Measurements from ENCODE around the gene DUSP28.
A peak's percentile ranks its signal among the peaks of the same experiment; 100 is the strongest.

DUSP28 gene, protein sequence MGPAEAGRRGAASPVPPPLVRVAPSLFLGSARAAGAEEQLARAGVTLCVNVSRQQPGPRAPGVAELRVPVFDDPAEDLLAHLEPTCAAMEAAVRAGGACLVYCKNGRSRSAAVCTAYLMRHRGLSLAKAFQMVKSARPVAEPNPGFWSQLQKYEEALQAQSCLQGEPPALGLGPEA

DNA sequence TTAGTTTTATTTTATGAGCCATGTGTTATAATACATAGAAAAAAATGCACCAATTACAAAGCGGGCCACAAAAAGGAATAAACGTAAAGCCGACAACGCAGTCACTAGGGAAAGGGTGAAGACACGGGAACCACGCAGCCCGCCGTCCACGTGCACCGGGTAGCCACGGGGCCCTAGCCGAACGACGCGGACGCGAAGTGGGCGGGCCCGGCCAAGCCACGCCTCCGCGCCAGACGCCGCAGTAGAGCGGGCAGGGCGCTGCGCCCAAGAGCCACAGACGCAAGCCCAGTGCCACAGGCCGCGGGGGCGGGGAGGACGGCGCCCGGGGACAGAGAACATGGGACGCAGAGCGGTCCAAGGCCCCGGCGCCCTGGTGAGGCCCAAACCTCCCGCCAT lies at the start of gene DUSP28:
Gene DUSP28, plus strand, starts transcription at position 274 of the 396 bp plus-strand sequence. CDS start 328 bp downstream, outside the sequence.
- ChIA-PET CTCF (no interaction called here), POLR2A (interaction anchor here (0.8 to 1.4 kb wide), 5 partner anchors 9 to 43 kb away, joined by 4 to 18 read pairs (median 4); partner anchors contain the start of gene CAPN10)
- TF ChIP-seq L3MBTL2 (conservative IDR thresholded peaks at IDR 0.05) (peak; percentile 98), FOXA1 (IDR thresholded peaks at IDR 0.05) (no peak), FOXM1 (IDR thresholded peaks at IDR 0.05; ENCODE audit: borderline replicate concordance) (no peak)
- DNase-seq (ENCODE audit: extremely low spot score) = peak; percentile 88

DNA sequence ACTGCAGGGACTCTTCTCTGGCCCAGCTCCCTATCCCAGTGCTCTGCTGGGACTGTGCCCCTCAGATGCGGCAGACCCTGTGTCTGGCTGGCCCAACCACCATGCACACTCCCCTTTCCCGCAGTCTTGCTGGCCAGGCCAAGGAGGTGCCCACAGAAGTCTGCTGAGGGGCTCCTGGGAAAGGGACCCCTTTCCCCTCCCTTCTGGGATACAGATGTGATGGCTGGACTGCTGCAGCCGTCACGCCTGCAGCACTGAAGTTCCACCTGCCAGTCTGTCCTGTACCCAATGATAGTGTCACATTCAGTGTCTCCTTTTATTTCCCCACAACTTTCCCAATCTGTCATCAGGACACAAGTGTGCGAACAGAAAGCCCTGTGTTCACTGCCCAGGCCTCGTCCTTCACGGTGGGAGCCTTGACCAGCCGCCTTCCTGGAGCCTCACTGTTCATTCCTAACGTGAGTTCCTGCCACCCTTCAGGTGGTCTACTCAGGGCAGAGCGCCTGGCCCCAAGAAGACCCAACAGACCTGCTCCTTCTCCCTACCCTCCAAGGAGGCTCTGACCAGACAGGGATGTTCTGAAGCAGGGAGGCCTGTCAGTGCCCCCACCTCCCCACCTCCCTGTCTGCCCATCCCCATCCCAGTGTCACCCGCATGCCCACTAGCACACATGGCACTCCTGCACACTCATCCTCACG lies 49.5 kb upstream of the DUSP28 start:
- no peak for DNase-seq (ENCODE audit: extremely low spot score)
- ChIA-PET CTCF (no interaction called here), POLR2A (no interaction called here)
- TF ChIP-seq CTBP1 (IDR thresholded peaks at IDR 0.05; ENCODE audit: borderline replicate concordance) (no peak), ARNT (IDR thresholded peaks at IDR 0.05) (no peak), L3MBTL2 (conservative IDR thresholded peaks at IDR 0.05) (no peak), LEF1 (IDR thresholded peaks at IDR 0.05; ENCODE audit: borderline replicate concordance) (no peak), SP1 (IDR thresholded peaks at IDR 0.05) (no peak), ELF4 (IDR thresholded peaks at IDR 0.05) (no peak), HDGF (IDR thresholded peaks at IDR 0.05; ENCODE audit: borderline replicate concordance) (no peak), TARDBP (IDR thresholded peaks at IDR 0.05) (no peak)

DNA sequence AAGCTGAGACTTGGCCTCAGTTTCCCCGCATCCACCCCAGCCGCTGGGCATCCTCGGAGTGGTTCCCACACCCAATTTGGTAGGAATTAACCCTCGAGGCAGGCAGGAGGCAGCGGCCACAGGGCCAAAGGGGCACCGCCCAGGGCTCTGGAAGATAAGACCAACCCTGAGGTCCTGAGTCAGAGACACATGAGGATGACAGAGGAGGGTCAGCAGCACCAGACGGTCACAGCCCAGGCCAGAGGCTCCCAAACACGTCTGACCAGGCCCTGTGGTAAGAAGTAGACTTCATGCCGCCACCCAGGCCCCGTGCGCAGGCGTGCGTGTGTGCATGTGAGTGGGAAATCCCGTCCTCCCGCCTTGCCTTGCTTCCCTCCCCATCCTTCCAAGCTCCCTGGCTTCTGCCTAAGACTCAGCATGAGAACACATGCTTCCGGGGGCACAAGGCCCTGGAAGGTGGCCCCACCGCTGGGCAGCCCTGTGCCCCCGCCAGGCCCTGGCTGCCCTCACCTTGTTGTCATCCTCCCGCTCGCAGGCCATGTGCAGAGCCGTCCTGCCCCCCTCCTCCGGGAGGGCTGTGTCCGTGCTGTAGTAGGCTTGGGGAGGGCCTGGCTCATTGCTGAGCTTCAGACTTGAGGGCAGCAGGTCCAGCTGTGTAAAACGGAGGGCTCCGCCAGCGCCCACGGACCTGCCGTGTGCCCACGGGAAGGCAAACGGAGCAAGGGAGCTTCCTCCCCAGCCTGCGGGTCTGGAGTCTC lies 48.6 kb upstream of the DUSP28 start:
- DNase-seq (ENCODE audit: extremely low spot score) = no peak
- POLR2A ChIA-PET = no interaction called here
- CTCF ChIA-PET = no interaction called here
- TF ChIP-seq SP1 (IDR thresholded peaks at IDR 0.05) (no peak), NFRKB (IDR thresholded peaks at IDR 0.05) (no peak), SUZ12 (IDR thresholded peaks at IDR 0.05) (no peak), FOXK2 (IDR thresholded peaks at IDR 0.05) (no peak), BHLHE40 (IDR thresholded peaks at IDR 0.05; ENCODE audit: borderline replicate concordance) (no peak), ARNT (IDR thresholded peaks at IDR 0.05) (no peak), ELF4 (IDR thresholded peaks at IDR 0.05) (no peak), HDGF (IDR thresholded peaks at IDR 0.05; ENCODE audit: borderline replicate concordance) (no peak), FOXA1 (IDR thresholded peaks at IDR 0.05) (no peak)
- TF ChIP-seq, protein P1, sequence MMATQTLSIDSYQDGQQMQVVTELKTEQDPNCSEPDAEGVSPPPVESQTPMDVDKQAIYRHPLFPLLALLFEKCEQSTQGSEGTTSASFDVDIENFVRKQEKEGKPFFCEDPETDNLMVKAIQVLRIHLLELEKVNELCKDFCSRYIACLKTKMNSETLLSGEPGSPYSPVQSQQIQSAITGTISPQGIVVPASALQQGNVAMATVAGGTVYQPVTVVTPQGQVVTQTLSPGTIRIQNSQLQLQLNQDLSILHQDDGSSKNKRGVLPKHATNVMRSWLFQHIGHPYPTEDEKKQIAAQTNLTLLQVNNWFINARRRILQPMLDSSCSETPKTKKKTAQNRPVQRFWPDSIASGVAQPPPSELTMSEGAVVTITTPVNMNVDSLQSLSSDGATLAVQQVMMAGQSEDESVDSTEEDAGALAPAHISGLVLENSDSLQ (IDR thresholded peaks at IDR 0.05) = no peak

DNA sequence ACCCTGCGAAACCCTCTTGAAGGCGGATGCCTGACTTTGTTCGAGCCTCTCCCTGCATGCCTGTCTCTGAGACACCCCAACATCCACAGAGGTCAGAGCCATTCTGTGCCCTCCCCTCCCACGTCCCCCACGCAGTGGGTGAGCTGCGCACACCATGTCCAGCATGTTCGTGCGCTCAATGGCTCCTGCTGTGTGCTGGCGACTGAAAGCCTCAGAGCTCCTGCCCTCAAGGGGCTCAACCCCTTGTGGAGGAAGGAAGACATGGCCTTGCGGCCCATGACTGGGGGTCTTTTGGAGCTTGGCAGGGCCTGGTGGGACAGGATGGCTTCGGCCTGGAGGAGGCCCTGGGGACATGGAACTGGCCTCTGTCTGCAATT lies 48.1 kb upstream of the DUSP28 start:
- POLR2A ChIA-PET = no interaction called here
- DNase-seq (ENCODE audit: extremely low spot score) = no peak
- CTCF ChIA-PET = no interaction called here
- no peak for TF ChIP-seq ARNT (IDR thresholded peaks at IDR 0.05)
- TF ChIP-seq FOXM1 (IDR thresholded peaks at IDR 0.05; ENCODE audit: borderline replicate concordance) = no peak
- TF ChIP-seq L3MBTL2 (conservative IDR thresholded peaks at IDR 0.05) = no peak
- no peak for TF ChIP-seq SUZ12 (IDR thresholded peaks at IDR 0.05)
- no peak for TF ChIP-seq ZNF384 (IDR thresholded peaks at IDR 0.05)
- TF ChIP-seq TARDBP (IDR thresholded peaks at IDR 0.05) = no peak
- TF ChIP-seq HDGF (IDR thresholded peaks at IDR 0.05; ENCODE audit: borderline replicate concordance) = no peak
- no peak for TF ChIP-seq NFRKB (IDR thresholded peaks at IDR 0.05)
- no peak for TF ChIP-seq CTBP1 (IDR thresholded peaks at IDR 0.05; ENCODE audit: borderline replicate concordance)
- no peak for TF ChIP-seq FOXK2 (IDR thresholded peaks at IDR 0.05)
- TF ChIP-seq, protein P1 (IDR thresholded peaks at IDR 0.05) = no peak
- no peak for TF ChIP-seq SP1 (IDR thresholded peaks at IDR 0.05)
- TF ChIP-seq FOXA1 (IDR thresholded peaks at IDR 0.05) = no peak
- no peak for TF ChIP-seq BHLHE40 (IDR thresholded peaks at IDR 0.05; ENCODE audit: borderline replicate concordance)
- TF ChIP-seq ELF4 (IDR thresholded peaks at IDR 0.05) = no peak
- no peak for TF ChIP-seq LEF1 (IDR thresholded peaks at IDR 0.05; ENCODE audit: borderline replicate concordance)

DNA sequence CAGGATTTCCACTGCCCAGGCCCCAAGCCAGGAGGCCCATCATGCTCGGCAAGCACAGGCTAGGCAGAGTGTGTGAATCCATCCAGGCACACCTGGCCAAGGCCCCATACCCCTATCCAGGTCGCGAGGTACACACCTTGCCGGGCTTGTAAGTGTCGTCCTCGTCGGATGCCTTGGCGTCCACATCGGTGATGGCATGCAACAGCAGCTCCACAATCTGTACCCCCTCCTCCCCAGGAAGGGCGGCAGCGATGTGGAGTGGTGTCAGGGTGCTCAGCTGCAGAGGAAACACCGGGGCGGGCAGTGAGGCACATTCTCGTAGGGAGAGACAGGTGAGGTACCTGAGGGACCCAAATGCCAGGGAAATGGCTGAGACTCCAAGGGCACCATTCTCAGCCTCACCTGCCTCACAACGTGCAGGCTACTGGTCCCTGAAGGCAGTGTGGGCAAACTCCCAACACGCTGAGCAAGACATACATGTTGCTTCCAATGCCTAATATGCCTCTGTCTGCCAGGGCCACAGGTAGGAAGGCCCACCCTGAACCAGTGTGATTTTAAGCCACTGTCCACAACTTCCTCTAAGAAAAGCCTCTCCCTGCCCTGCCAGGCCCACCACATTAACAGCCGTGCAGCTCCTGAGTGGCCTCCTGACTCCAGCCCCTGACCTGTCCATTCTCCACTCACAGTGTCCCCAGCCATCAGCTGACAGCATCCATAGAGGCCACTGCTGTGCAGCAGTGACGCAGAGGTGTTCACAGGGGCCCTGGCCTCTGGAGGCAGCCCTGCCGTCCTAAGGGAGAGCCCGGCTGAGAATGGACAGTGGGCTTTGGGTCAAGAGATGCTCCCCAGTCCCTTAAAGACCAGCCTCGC lies 47.3 kb upstream of the DUSP28 start:
- no peak for TF ChIP-seq CTBP1 (IDR thresholded peaks at IDR 0.05; ENCODE audit: borderline replicate concordance)
- no peak for TF ChIP-seq SP1 (IDR thresholded peaks at IDR 0.05)
- TF ChIP-seq TARDBP (IDR thresholded peaks at IDR 0.05) = no peak
- TF ChIP-seq BHLHE40 (IDR thresholded peaks at IDR 0.05; ENCODE audit: borderline replicate concordance) = no peak
- no peak for TF ChIP-seq HDGF (IDR thresholded peaks at IDR 0.05; ENCODE audit: borderline replicate concordance)
- no peak for TF ChIP-seq SUZ12 (IDR thresholded peaks at IDR 0.05)
- TF ChIP-seq FOXA1 (IDR thresholded peaks at IDR 0.05) = no peak
- no peak for TF ChIP-seq LEF1 (IDR thresholded peaks at IDR 0.05; ENCODE audit: borderline replicate concordance)
- TF ChIP-seq NFRKB (IDR thresholded peaks at IDR 0.05) = no peak
- TF ChIP-seq FOXM1 (IDR thresholded peaks at IDR 0.05; ENCODE audit: borderline replicate concordance) = no peak
- TF ChIP-seq ZNF384 (IDR thresholded peaks at IDR 0.05) = no peak
- TF ChIP-seq ELF4 (IDR thresholded peaks at IDR 0.05) = no peak
- TF ChIP-seq FOXK2 (IDR thresholded peaks at IDR 0.05) = no peak
- TF ChIP-seq, protein P1 (IDR thresholded peaks at IDR 0.05) = no peak
- no peak for TF ChIP-seq L3MBTL2 (conservative IDR thresholded peaks at IDR 0.05)
- no peak for DNase-seq (ENCODE audit: extremely low spot score)
- ChIA-PET POLR2A (no interaction called here), CTCF (no interaction called here)

Data from HEK293T (cell line).